Subcutaneous adipose tissue (tissue), 4 donors: ENCODE measurements around the gene TOLLIP. TPM values are rescaled to one million over a fixed set of nuclear protein-coding genes. Genes with fewer than 3 reads are reported as not detected.

Source experiments
- CTCF ChIP-seq: fragments of 450-650 bp; IDR thresholded peaks from one replicate; pipeline ENCODE4 v1.5.1; 2016; ENCODE audit warnings: low read depth, mild to moderate bottlenecking, control low read depth, antibody characterized with exemption, moderate library complexity
- total RNA-seq, 4 donors: library from RNA; depleted of rRNA; stranded (reverse); fragments of >200 nt; gene quantifications; one replicate each; pipeline ENCODE4 v1.1.0, GENCODE V29; 2016

Gene TOLLIP
- total RNA-seq, 4 donors from 2014 or later, result 20.5 to 40.9 (median 27.4) TPM

GRCh38 chr11:1236316-1237127, 72.9 kb downstream of the TOLLIP start:
- no peak for TF ChIP-seq CTCF

DNA sequence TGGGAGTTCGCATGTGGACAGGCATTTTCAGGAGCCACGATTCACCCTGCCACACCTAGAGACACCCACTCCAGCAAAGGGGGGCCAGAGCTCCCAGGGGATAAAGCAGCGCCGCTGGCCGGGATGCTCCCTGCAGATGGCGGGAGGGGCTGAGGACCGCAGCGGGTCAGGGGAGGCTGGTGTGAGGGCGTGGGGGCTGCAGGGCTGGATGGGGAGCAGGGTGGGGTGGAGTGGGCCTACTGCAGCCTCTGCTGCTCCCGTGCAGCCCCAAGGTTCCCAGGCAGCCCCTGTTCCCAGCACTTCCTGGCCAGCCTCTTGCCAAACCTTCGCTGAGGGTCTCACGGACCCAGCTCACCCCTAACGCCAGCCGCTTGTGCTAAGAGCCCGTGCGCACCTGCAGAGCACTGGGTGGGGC, 73.5 kb downstream of the TOLLIP start:
- no peak for TF ChIP-seq CTCF

DNA sequence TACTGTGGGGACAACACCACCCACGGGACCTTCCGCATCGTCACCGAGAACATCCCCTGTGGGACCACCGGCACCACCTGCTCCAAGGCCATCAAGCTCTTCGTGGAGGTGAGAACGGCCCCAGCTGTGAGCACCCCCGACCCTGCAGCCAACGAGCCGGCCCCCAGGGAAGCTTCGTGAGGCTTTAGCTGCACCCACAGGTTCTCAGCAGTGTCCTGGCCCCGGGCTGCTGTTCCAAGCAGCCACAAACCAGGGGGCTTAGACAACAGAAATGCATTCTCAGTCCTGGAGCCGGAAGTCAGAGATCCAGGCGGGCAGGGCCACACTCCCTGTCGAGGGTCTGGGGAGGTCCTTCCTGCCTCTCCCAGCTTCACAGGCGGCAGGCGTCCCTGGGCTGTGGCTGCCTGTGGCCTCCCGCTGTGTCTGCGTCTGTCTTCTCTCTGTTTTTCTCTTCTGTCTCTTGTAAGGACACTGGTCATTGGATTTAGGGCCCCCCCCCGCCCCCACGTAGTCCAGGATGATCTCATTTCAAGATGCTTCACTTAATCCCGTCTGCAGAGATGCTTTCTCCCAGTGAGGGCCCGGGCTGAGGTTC, 74.0 kb downstream of the TOLLIP start:
- TF ChIP-seq CTCF, result no peak

DNA sequence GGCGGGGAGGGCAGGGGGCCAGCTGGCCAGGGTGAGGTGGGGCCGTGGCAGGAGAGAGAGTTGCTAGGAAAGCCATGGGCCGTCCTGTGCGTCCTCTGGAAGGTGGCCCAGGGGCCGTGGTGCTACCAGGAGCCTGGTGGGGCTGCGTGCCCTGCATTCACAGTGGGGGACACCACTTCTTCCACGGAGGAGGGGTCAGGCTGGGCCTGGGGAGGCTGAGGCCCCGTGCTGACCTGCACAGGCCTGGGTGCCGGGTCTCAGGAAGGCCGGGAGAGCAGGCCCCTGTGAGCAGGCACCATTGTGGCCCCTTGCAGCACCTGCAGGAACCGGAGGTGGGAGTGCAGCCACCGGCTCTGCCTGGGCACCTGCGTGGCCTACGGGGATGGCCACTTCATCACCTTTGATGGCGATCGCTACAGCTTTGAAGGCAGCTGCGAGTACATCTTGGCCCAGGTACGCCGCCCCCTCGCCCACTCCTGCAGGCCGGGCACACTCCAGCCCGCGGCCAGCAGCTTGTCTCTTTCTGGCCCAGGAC, 74.6 kb downstream of the TOLLIP start:
- TF ChIP-seq CTCF, result no peak

GRCh38 chr11:1234054-1234720, 75.2 kb downstream of the TOLLIP start:
- TF ChIP-seq CTCF, result no peak

DNA sequence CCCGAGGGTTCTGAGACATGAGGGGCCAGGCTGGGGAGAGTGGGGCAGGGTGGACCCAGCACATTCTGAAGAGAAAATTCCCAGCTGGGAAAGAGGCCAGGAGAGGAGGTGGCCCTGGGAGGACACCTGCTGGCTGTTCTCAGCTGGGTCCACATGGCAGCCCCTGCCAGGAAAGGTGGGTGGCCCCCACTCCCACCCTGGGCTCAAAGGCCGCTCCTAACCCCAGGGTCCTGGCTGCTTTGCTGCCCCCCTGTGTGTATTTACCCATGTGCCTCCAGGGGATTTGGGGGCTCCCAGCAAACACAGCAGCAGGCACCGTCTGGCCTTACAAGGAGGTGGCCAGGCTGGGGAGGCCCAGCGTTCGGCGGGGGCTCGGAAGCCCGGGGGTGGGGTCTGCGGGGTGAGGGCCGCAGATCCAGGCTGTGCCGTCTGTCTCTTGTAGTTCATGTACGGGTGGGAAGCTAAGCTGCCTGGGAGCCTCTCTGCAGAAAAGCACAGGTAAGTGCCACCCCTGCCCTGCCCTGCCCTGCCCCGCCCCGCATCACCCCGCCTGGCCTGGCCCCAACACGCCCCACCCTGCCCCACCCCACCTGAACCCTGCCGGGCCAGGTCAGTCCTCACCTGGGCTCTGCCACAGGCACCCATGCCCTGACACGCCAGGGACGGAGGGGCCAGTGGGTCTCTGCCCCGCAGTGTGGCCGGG, 75.9 kb downstream of the TOLLIP start:
- TF ChIP-seq CTCF, result no peak
